Activated naive CD4-positive, alpha-beta T cell treated with anti-CD3 and anti-CD28 coated beads, Interleukin-2, amount 10 ng/mL, durations not matched to agents 7 days and 5 days (primary cell): ENCODE results near the gene ZNF516.

Source experiments
- CTCF ChIA-PET: fragments of 350-600 bp; sonication (Branson Sonifier 250); formaldehyde crosslinking; loops from one replicate; lab custom pipeline; 2021; ENCODE audit warnings: antibody characterized with exemption; lab: Charles Lee
- DNase-seq: peaks from one replicate; pipeline ENCODE4 v3.0.0-alpha.2; 2020
- H3K27ac Mint-ChIP-seq: one replicate; pipeline ENCODE4 v1.8.0; 2021; ENCODE audit warnings: mild to moderate bottlenecking, moderate library complexity, mixed read lengths
- H3K27me3 Mint-ChIP-seq: one replicate; pipeline ENCODE4 v1.8.0; 2021; ENCODE audit warnings: mild to moderate bottlenecking, mixed read lengths
- H3K36me3 Mint-ChIP-seq: one replicate; pipeline ENCODE4 v1.8.0; 2021; ENCODE audit warnings: mixed read lengths
- H3K4me1 Mint-ChIP-seq: one replicate; pipeline ENCODE4 v1.8.0; 2021; ENCODE audit warnings: mixed read lengths
- H3K4me3 Mint-ChIP-seq: one replicate; pipeline ENCODE4 v1.8.0; 2021; ENCODE audit warnings: mild to moderate bottlenecking, moderate library complexity, mixed read lengths
- H3K9me3 Mint-ChIP-seq: one replicate; pipeline ENCODE4 v1.8.0; 2021; ENCODE audit warnings: mixed read lengths

The ZNF516 gene

DNA sequence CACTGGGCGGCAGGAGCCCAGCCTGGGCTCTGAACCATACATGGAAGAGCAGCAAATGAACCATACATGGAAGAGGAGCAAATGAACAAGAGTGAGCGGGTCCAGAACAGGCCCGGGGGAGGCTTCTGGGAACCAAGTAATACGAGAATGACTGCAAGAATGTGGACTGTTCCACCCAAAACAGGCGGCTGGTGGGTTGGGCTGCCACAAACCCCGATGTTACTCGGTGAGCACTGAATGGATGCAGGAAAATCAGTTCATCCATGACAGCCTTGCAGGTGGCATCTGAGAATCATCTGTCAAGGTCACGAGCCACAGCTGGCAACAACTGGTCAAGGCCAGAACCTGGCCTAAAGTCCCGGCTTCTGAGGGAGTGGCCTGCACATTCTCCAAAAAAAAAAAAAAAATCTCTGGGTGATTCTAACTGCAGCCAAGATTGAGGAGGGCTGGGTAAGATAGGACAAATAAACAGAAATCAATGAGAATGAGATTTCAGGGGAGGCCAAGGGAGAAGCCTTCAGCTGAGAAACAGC lies 106.1 kb downstream of the ZNF516 start:
- peaks cover 25% of the 10 kb centered on the region for H3K4me1 Mint-ChIP-seq
- no peak overlapping the region for H3K27ac Mint-ChIP-seq
- no peak for DNase-seq
- CTCF ChIA-PET = no interaction called here
- H3K36me3 Mint-ChIP-seq = no peaks in the 10 kb centered on the region
- H3K27me3 Mint-ChIP-seq = peaks cover 49% of the 10 kb centered on the region
- H3K4me3 Mint-ChIP-seq = no peak overlapping the region
- H3K9me3 Mint-ChIP-seq = no peaks in the 10 kb centered on the region

DNA sequence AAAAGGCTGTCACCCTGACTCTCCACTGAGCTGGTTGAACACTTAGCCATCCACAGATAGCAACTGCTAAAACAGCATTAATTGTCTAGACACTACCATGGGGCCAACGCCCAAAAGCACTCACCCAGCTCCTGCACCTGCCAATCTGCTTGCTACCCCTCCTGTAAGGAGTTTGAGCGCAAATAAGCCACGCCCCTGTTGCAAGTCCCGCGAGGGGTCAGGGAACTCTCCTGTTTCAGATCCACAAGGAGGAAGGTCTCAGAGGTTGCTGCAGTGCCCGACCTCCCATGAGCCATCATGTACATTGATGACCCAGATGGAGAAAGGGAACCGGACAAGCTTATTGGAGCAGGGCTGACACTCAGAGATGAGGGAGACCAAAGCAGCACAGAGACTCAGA lies 106.8 kb downstream of the ZNF516 start:
- H3K36me3 Mint-ChIP-seq = no peaks in the 10 kb centered on the region
- H3K4me1 Mint-ChIP-seq = peaks cover 25% of the 10 kb centered on the region
- CTCF ChIA-PET = interaction anchor here (0.7 kb wide), 1 partner anchor 9 kb away, joined by 3 read pairs; no protein-coding TSS in a partner anchor

DNA sequence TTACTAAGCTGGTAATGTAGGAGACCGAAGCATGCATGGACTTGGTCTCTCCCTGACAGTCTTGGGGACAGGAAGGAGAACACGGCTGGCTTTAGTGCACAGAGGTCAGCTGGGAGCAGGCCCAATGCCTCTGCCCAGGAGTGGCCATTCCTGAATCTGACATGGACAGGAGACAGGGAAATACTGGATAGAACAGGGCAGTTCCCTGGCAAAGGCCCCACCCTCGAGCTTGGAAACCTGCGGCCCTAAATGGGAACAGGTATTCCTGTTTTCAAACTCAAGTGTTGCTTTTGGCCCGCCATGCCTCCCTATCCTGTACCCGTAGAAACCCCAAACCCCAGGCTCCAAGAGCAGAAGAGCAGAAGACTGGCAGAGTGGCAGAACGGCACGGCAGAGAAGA lies 107.4 kb downstream of the ZNF516 start:
- H3K36me3 Mint-ChIP-seq = no peaks in the 10 kb centered on the region
- peaks cover 25% of the 10 kb centered on the region for H3K4me1 Mint-ChIP-seq
- peaks cover 56% of the 10 kb centered on the region for H3K27me3 Mint-ChIP-seq
- no peak overlapping the region for H3K27ac Mint-ChIP-seq
- H3K9me3 Mint-ChIP-seq = no peaks in the 10 kb centered on the region
- CTCF ChIA-PET = interaction anchor here (0.7 kb wide), 1 partner anchor 10 kb away, joined by 3 read pairs; no protein-coding TSS in a partner anchor
- no peak overlapping the region for H3K4me3 Mint-ChIP-seq
- DNase-seq = no peak

More for the DNA sequence above, 106.8 kb downstream of the ZNF516 start:
- Mint-ChIP-seq H3K9me3 (no peaks in the 10 kb centered on the region), H3K27me3 (peaks cover 56% of the 10 kb centered on the region), H3K4me3 (no peak overlapping the region), H3K27ac (no peak overlapping the region)
- DNase-seq = no peak

DNA sequence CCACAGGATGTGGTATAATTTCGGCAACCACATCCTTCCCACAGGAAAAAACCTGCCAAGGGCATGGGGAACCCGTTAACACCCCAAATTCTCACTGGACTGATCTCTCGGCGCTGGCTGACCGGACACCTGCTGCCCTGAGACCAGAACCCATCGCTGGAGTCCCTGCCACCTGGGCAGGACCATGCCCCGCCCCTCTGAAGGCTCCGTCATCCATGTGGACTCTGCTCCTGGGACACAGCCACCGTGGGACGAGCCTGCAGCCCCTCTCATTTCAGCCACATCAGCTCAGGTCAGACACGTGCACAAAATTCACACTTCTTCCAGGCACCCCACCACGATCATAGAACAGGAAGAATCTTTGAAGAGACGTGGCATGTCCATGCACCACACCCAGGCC lies 108.2 kb downstream of the ZNF516 start:
- Mint-ChIP-seq H3K27me3 (peaks cover 56% of the 10 kb centered on the region), H3K4me1 (peaks cover 23% of the 10 kb centered on the region), H3K4me3 (no peak overlapping the region), H3K9me3 (no peaks in the 10 kb centered on the region), H3K27ac (no peak overlapping the region), H3K36me3 (no peaks in the 10 kb centered on the region)
- no peak for DNase-seq
- CTCF ChIA-PET = no interaction called here

DNA sequence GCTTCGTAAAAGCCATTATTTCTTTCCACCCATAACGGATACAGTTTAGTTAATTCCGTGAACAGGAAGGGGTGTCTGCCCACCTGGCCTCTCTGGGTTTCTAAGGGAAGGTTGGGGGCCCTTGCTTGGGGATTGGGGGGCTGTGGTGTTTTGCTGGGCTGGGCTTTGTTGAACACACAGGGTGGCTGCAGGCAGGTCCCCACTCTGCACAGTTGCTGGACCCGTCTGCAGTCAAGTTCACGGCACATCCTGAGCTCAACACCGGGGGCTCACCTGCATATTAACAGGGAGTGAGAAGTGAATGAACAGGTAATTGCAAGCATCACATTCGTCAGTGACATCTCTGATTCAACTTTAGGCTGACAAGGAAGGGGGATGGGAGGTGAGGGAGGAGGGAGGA lies 109.0 kb downstream of the ZNF516 start:
- Mint-ChIP-seq H3K4me1 (peaks cover 23% of the 10 kb centered on the region), H3K9me3 (no peaks in the 10 kb centered on the region), H3K27me3 (peaks cover 56% of the 10 kb centered on the region), H3K27ac (no peak overlapping the region), H3K4me3 (no peak overlapping the region), H3K36me3 (no peaks in the 10 kb centered on the region)
- DNase-seq = no peak
- CTCF ChIA-PET = interaction anchor here (1.6 kb wide), 1 partner anchor 12 kb away, joined by 3 read pairs; no protein-coding TSS in a partner anchor

DNA sequence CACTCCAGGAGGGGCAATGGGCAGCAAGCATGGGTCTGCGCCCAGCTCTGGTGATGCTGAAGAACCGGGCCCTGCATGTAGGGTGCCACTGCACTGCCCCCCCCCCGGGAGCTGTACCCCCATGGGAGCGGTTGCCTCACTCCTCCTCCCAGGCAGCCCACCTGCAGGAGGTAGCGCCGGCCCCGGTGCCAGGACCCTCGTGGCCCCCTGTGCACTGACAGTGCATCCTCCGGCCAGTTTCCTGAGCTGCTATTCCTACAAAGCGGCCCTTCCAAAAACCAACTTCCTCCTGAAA lies 109.4 kb downstream of the ZNF516 start:
- Mint-ChIP-seq H3K36me3 (no peaks in the 10 kb centered on the region), H3K27me3 (peaks cover 61% of the 10 kb centered on the region), H3K9me3 (no peaks in the 10 kb centered on the region), H3K4me3 (no peak overlapping the region), H3K27ac (no peak overlapping the region), H3K4me1 (peaks cover 23% of the 10 kb centered on the region)
- CTCF ChIA-PET = interaction anchor here (1.6 kb wide), 1 partner anchor 13 kb away, joined by 3 read pairs; no protein-coding TSS in a partner anchor
- no peak for DNase-seq

DNA sequence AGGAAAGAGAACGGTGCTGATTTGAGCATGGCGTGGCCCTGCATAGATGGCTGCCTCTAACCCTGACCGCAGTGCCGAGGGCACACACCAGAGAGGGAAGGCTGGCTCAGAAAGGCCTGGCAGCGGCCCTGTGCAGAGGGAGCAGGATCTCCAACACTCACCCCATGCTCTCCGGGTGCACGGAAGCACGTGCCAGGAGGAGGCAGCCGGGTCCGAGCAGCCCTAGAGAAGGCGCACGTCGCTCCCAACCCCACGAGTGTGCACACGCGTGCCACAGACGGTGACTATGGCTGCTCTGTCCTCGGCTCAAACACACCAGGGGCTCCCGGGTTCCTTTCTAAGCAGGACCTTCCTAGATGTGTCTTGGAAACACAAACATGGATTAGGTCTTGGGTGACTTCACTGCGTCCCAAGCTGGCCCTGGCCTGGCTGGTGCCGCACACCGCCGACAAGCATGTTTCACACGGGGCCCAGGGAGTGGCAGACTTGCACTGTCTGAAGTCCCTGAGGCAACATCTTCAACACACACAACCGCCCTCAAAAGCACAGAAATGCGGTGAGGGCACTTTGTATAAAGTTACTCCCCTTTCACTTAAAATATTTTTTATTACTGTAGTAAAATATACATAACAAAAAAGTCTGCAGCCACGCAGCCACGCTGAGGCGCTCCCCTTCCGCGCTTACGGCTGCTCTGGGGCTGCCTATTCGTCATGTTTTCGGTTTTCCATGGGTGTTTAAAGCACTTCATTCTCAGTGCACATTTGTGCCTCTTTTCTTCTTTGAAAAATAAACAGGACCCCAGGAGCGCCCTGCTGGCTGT lies 110.0 kb downstream of the ZNF516 start:
- H3K4me1 Mint-ChIP-seq = peaks cover 23% of the 10 kb centered on the region
- H3K27me3 Mint-ChIP-seq = peaks cover 65% of the 10 kb centered on the region
- DNase-seq = no peak
- CTCF ChIA-PET = interaction anchor here (1.6 kb wide), 1 partner anchor 13 kb away, joined by 3 read pairs; no protein-coding TSS in a partner anchor
- H3K36me3 Mint-ChIP-seq = peaks cover 1% of the 10 kb centered on the region
- H3K9me3 Mint-ChIP-seq = no peaks in the 10 kb centered on the region
- H3K27ac Mint-ChIP-seq = no peak overlapping the region
- H3K4me3 Mint-ChIP-seq = no peak overlapping the region

DNA sequence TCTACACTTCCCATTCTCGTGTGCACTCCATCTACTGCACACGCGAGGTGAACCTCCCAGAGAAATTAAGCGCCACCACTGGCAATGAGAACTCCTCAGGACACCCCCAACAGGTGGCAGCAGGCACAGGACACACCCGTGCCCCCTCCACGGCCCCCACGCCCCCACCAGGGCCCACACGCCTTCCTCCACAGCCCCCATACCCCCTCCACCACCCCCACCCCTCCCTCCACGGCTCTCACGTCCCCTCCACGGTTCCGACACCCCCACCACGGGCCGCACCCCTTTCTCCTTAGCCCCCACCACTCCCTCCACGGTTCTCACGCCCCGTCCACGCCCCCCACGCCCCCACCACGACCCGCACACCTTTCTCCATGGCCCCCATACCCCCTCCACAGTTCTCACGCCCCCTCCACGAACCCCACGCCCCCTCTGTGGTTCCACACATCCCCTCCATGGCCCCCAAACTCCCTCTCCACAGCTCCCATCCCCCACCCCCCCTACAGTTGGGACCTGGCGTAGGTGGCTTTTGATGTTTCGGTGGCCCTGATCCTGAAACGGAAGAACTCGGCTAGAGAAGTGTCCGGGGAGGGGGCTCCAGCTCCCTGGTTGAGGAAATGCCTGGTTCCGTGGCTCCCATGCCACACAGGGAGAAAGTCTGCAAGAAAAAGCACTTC lies 110.8 kb downstream of the ZNF516 start:
- Mint-ChIP-seq H3K9me3 (no peaks in the 10 kb centered on the region), H3K36me3 (peaks cover 2% of the 10 kb centered on the region), H3K27me3 (peaks cover 67% of the 10 kb centered on the region), H3K4me3 (no peak overlapping the region), H3K27ac (no peak overlapping the region), H3K4me1 (peaks cover 19% of the 10 kb centered on the region)
- CTCF ChIA-PET = no interaction called here
- no peak for DNase-seq

DNA sequence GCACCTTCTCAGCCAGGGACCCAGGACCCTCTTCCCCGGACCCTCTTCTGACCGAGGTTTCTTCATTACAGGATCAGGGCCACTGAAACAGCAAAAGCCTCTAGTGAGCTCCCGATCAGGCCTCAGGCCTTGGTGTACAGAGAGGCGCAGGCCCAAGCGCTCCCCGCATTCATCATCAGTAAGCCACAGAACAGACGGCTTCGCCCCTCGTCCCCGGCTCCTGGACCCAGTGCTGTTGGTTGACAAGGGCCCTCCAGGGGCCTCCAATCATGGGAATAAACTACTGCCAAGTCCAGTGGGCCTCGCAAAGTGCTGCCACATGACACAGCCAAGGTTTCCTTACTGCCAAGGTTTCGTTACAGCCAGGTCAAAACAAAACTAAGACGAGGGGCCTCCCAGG lies 111.4 kb downstream of the ZNF516 start:
- Mint-ChIP-seq H3K27ac (no peak overlapping the region), H3K4me1 (peaks cover 18% of the 10 kb centered on the region), H3K27me3 (peaks cover 61% of the 10 kb centered on the region), H3K36me3 (peaks cover 2% of the 10 kb centered on the region), H3K9me3 (no peaks in the 10 kb centered on the region), H3K4me3 (no peak overlapping the region)
- no peak for DNase-seq
- CTCF ChIA-PET = interaction anchor here (1.2 kb wide), 1 partner anchor 15 kb away, joined by 5 read pairs; no protein-coding TSS in a partner anchor

DNA sequence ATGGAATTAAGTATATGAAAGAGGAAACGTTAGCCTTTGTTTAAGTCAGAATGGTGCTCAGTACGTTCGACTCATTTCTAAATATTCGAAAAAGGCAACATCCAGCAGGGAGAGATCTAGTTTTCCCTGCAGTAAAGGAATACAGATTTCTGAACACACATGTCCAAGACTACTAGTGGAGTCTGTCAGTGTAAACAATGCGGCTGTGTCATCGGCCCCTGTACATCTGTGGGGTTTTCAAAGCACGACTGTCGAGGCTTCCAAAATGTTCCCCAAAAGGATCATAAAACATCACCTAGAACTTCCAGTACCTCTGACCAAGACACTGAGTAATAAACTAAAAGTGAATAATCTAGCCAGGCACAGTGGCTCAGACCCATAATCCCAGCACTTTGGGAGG lies 112.8 kb downstream of the ZNF516 start:
- peaks cover 22% of the 10 kb centered on the region for H3K4me1 Mint-ChIP-seq
- CTCF ChIA-PET = interaction anchor here (1.2 kb wide), 1 partner anchor 16 kb away, joined by 5 read pairs; no protein-coding TSS in a partner anchor
- H3K9me3 Mint-ChIP-seq = no peaks in the 10 kb centered on the region
- H3K36me3 Mint-ChIP-seq = peaks cover 4% of the 10 kb centered on the region
- H3K27ac Mint-ChIP-seq = no peak overlapping the region
- DNase-seq = no peak
- no peak overlapping the region for H3K4me3 Mint-ChIP-seq
- H3K27me3 Mint-ChIP-seq = peaks cover 52% of the 10 kb centered on the region

DNA sequence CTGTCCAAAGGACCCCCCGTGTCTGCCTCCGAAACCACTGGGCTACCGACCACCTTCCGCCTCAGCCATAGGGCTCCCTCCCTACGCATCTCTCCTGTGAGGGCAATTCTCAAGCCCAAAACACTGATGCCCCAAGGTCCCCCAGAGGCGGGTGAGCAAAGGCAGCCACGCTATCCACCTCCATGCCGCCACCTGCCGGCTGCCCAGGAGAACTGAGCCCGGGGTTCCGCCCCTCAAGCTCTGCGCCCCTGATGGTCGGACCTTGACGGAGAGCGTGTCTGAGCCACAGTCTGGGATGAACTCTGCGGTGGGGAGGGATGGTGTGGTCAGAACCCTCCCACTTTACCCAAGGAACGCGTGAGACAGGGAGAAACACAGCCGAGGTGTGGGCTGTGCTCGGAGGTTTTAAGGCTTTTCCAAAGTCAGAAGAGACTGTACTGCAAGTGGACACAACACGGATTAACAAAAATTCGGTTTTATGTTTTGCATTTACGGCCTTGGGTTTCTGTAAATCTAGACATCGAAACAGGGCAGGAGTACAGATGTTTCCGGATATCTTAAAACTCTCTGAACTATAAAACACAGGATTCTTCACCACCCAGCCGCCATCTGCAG lies 114.1 kb downstream of the ZNF516 start:
- Mint-ChIP-seq H3K4me3 (no peak overlapping the region), H3K9me3 (peaks cover 1% of the 10 kb centered on the region), H3K36me3 (peaks cover 4% of the 10 kb centered on the region), H3K27me3 (peaks cover 39% of the 10 kb centered on the region), H3K27ac (no peak overlapping the region), H3K4me1 (peaks cover 22% of the 10 kb centered on the region)
- no peak for DNase-seq
- CTCF ChIA-PET = no interaction called here

DNA sequence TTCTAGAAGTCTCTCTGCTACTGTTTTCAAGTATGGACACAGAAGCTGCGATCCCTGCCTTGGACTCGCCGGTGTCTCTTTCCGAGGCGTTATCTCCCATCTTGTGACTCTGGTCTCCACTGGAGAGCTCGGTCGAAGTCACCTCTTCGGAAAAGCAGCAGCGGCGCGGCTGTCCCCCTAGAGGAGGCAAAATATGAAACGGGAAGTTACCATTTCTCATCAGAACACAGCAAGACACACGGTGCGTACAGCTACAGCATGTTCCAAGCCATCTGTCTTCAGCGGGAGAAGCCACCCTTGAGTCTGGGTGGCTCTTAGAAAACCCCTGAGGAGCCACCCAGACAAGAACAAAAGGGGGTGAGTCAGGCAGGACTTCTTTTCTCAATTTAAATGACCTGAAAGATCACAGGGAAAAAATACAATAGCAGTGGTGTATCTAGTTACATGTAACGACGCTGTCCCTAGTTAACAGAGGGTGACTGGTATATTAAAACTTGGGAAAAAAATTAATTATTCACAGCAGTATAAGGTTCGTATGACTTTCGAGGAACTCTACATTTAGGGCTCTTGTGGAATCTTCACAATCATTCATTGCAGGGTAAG lies 114.8 kb downstream of the ZNF516 start:
- no peak for DNase-seq
- CTCF ChIA-PET = no interaction called here
- Mint-ChIP-seq H3K9me3 (peaks cover 2% of the 10 kb centered on the region), H3K27ac (no peak overlapping the region), H3K4me1 (peaks cover 27% of the 10 kb centered on the region), H3K4me3 (no peak overlapping the region), H3K36me3 (peaks cover 9% of the 10 kb centered on the region), H3K27me3 (peaks cover 33% of the 10 kb centered on the region)

DNA sequence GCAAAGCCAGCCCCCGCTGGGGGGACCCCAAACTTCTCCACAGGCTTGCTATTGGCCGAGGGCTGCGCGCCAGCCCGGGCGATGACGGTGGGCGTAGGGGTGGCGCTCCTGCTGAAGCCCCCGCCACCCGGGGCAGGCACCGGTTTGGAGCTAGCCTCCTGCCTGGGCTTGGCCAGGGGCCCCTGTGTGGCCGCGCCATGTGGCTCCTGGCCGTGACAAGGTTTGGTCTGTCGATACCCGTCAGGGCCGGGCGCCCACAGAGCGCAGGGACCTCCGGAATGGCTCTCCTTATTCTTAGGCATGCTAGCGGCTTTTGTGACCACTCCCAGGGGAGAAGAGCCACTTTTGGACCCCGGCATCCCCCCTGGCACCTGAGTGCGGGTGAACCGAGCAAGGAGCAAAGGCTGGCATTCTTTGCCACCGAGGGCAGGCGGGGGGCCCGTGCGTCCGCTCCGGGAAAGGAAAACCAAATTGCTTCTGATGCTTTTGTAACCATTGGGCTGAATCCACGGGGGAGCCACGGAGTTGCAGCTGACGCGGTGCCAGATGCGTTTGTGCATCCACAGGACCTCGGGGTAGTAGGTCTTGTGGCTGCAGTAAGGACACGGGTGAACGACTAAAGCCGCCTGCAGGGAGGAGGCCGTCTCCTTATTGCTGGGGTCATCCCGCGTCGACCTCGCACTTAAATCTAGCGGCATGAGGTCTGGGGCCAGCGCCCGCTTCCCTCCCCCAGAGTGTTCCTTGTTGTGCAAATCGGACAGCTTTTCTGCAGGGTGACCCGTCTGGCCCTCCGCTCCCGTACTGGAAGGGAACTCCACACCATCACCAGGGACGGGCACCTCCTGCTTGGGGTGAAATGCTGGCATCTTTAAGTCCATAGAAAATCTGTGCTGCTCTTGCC lies 115.6 kb downstream of the ZNF516 start:
- H3K4me1 Mint-ChIP-seq = peaks cover 34% of the 10 kb centered on the region
- no peak overlapping the region for H3K4me3 Mint-ChIP-seq
- H3K36me3 Mint-ChIP-seq = peaks cover 15% of the 10 kb centered on the region
- no peak overlapping the region for H3K27ac Mint-ChIP-seq
- no peak for DNase-seq
- peaks cover 7% of the 10 kb centered on the region for H3K9me3 Mint-ChIP-seq
- H3K27me3 Mint-ChIP-seq = peaks cover 26% of the 10 kb centered on the region
- CTCF ChIA-PET = no interaction called here
